ENCODE results near the gene C1orf50.

C1orf50 gene

DNA sequence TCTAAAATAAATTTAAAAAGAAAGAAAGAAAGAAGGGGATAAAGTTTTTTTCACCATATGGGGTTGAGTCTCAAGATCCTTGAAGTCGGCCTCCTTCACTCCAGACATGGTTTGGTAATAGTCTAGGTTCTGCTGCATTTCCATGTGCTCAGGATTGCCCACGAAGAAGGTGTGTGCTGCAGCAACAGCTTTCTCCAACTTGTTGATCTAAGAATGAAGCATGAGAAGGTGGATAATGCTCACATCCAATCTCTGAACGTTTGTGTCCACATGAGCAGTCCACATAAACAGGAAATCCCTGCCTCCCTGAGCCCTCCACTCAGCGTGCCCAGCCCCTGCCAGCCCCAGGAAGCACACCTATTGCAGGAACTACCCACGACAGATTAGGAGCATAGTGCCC lies 4.8 kb upstream of the C1orf50 start:
- H2BK15ac ChIP-seq (ENCODE audit: low read depth, poor library complexity, severe bottlenecking), result no peak overlapping the region
- H3K79me1 ChIP-seq (replicated peaks; ENCODE audit: low read length, poor library complexity, severe bottlenecking), result peaks cover 22% of the 10 kb centered on the region
- no peak overlapping the region for H3K4ac ChIP-seq (ENCODE audit: low read depth in 1 of 2, low read length in 2 of 2)
- DNase-seq, result no peak
- no peak overlapping the region for H2AFZ ChIP-seq (ENCODE audit: low read depth, low read length)
- H3K18ac ChIP-seq (ENCODE audit: low read depth in 1 of 2, low read length in 2 of 2), result no peak overlapping the region
- peaks cover 5% of the 10 kb centered on the region for H3K4me1 ChIP-seq (ENCODE audit: control insufficient read depth, insufficient read depth, low read depth, low read length)
- H3K4me2 ChIP-seq (ENCODE audit: low read length, poor library complexity, severe bottlenecking), result no peak overlapping the region
- no peak overlapping the region for H3K4me3 ChIP-seq (ENCODE audit: insufficient read depth in 1 of 2, low read depth in 1 of 2, low read length in 2 of 2)
- no peak overlapping the region for H3K23ac ChIP-seq (ENCODE audit: low read length in 2 of 2)
- no peaks in the 10 kb centered on the region for H3K27me3 ChIP-seq (ENCODE audit: control insufficient read depth in 1 of 2, insufficient read depth in 1 of 2, low read length in 2 of 2)
- WGBS, result 80% methylated on average over 5 of the region's 5 CpGs
- H3K9ac ChIP-seq (ENCODE audit: low read length), result peak overlapping the region; percentile 47
- H3K14ac ChIP-seq (ENCODE audit: low read length in 2 of 2), result no peak overlapping the region
- no peak overlapping the region for H2BK120ac ChIP-seq (ENCODE audit: low read depth, low read length)
- H2BK5ac ChIP-seq (ENCODE audit: low read depth, low read length, poor library complexity, severe bottlenecking), result no peak overlapping the region
- H3K9me3 ChIP-seq (ENCODE audit: control insufficient read depth, low read length), result no peaks in the 10 kb centered on the region
- H3K27ac ChIP-seq (ENCODE audit: low read length, poor library complexity, severe bottlenecking), result no peak overlapping the region
- peak overlapping the region; percentile 17 for H4K8ac ChIP-seq (ENCODE audit: low read length)
- peak overlapping the region; percentile 9 for H4K91ac ChIP-seq (ENCODE audit: low read length)
- no peak overlapping the region for H2BK12ac ChIP-seq (ENCODE audit: low read length in 2 of 2)
- H3K36me3 ChIP-seq (ENCODE audit: control insufficient read depth in 1 of 2, insufficient read depth in 2 of 2, low read depth in 1 of 2, low read length in 2 of 2), result peaks cover 39 to 47% of the 10 kb centered on the region in 2 experiments
- no peak overlapping the region for H2AK5ac ChIP-seq (ENCODE audit: low read length, severe bottlenecking)

DNA sequence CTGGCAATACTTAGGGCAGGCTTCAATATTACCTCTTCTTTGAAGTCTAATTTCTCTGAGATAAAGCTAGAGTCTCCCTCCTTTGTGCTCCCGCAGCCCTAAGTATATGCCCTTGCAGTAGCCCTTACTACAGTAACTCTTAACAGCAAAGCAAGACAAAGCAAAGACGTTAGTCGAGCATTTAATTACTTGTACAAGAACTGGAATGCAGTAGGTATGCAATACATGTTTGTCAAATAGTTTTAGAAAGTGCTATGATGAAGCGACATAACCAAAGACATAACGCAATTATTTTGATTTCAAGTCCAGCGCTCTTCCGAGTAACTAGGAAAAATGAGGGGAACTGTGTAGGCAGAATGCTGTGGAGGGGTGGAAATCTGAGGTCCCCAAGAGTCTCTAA lies 1.8 kb upstream of the C1orf50 start:
- H4K8ac ChIP-seq (ENCODE audit: low read length), result no peak overlapping the region
- no peak overlapping the region for H3K14ac ChIP-seq (ENCODE audit: low read length in 2 of 2)
- no peak for DNase-seq
- peak overlapping the region; percentile 96 for H3K9ac ChIP-seq (ENCODE audit: low read length)
- H2BK120ac ChIP-seq (ENCODE audit: low read depth, low read length), result no peak overlapping the region
- peaks cover 14% of the 10 kb centered on the region for H3K79me1 ChIP-seq (replicated peaks; ENCODE audit: low read length, poor library complexity, severe bottlenecking)
- H3K27ac ChIP-seq (ENCODE audit: low read length, poor library complexity, severe bottlenecking), result peak overlapping the region; percentile 58
- H3K4me1 ChIP-seq (ENCODE audit: control insufficient read depth, insufficient read depth, low read depth, low read length), result peaks cover 5% of the 10 kb centered on the region
- no peak overlapping the region for H3K4ac ChIP-seq (ENCODE audit: low read depth in 1 of 2, low read length in 2 of 2)
- no peak overlapping the region for H4K91ac ChIP-seq (ENCODE audit: low read length)
- H3K4me3 ChIP-seq (ENCODE audit: insufficient read depth in 1 of 2, low read depth in 1 of 2, low read length in 2 of 2), result peak overlapping the region; percentile 95 to 98
- no peaks in the 10 kb centered on the region for H3K27me3 ChIP-seq (ENCODE audit: control insufficient read depth in 1 of 2, insufficient read depth in 1 of 2, low read length in 2 of 2)
- no peak overlapping the region for H2AFZ ChIP-seq (ENCODE audit: low read depth, low read length)
- WGBS, result 43% methylated on average over 6 of the region's 7 CpGs
- no peak overlapping the region for H3K23ac ChIP-seq (ENCODE audit: low read length in 2 of 2)
- no peaks in the 10 kb centered on the region for H3K9me3 ChIP-seq (ENCODE audit: control insufficient read depth, low read length)
- no peak overlapping the region for H2BK5ac ChIP-seq (ENCODE audit: low read depth, low read length, poor library complexity, severe bottlenecking)
- H2BK12ac ChIP-seq (ENCODE audit: low read length in 2 of 2), result no peak overlapping the region
- H2BK15ac ChIP-seq (ENCODE audit: low read depth, poor library complexity, severe bottlenecking), result no peak overlapping the region
- no peak overlapping the region for H3K18ac ChIP-seq (ENCODE audit: low read depth in 1 of 2, low read length in 2 of 2)
- peaks cover 19 to 21% of the 10 kb centered on the region in 2 experiments for H3K36me3 ChIP-seq (ENCODE audit: control insufficient read depth in 1 of 2, insufficient read depth in 2 of 2, low read depth in 1 of 2, low read length in 2 of 2)
- H3K4me2 ChIP-seq (ENCODE audit: low read length, poor library complexity, severe bottlenecking), result peak overlapping the region; percentile 78
- no peak overlapping the region for H2AK5ac ChIP-seq (ENCODE audit: low read length, severe bottlenecking)

DNA sequence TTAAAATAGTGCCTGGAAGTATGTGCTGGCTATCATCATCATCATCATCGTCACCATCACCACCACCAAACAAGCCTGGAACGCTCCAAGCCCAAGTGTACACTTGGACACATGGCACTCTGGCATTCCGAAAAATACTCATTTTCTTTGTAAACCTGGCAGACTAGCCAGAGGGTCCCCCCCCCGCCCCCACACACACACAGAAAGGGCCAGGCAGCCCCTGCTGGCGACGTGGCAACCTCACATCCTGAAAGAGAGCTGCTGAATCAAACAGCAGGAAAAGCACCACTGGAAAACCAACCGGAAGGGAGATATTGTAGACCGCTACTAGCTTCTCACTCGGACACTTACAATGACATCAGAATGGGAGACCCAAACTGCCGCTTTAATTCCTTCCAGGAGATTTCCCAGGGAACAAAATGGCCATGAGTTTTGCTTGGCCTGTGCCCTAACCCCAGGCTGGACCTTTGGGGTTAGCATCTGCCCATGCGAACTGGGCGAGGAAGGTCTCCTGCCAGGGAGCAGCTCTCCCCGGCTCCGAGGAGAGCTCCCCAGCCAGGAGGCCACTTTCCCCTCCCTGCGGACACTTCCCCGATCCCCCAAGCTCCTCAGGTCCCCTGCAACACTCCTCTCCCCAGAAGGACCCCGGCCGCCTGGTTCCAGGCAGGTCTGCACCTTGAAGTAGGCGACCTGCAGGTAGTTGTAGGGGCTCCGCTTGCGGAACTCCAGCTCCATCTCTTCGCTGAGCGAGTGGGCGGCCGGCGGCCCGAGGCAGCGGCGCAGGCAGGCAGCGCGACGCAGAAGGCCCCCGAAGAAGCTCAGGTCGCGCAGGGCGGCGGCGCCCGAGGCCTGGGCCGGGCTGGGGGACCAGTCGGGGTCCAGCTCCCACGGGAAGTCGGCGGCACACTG lies 963 bp upstream of the C1orf50 start:
- peak overlapping the region; percentile 58 for H3K27ac ChIP-seq (ENCODE audit: low read length, poor library complexity, severe bottlenecking)
- 2% methylated on average over 38 of the region's 44 CpGs for WGBS
- H3K14ac ChIP-seq (ENCODE audit: low read length in 2 of 2), result peak overlapping the region in 1 of 2 experiments; percentile 100
- peak overlapping the region; percentile 96 for H3K9ac ChIP-seq (ENCODE audit: low read length)
- no peaks in the 10 kb centered on the region for H3K27me3 ChIP-seq (ENCODE audit: control insufficient read depth in 1 of 2, insufficient read depth in 1 of 2, low read length in 2 of 2)
- H2AFZ ChIP-seq (ENCODE audit: low read depth, low read length), result peak overlapping the region; percentile 80
- H4K8ac ChIP-seq (ENCODE audit: low read length), result peak overlapping the region; percentile 66
- H3K4me1 ChIP-seq (ENCODE audit: control insufficient read depth, insufficient read depth, low read depth, low read length), result peaks cover 5% of the 10 kb centered on the region
- peak overlapping the region in 1 of 2 experiments; percentile 11 for H2BK12ac ChIP-seq (ENCODE audit: low read length in 2 of 2)
- peak overlapping the region; percentile 15 to 89 for H3K4ac ChIP-seq (ENCODE audit: low read depth in 1 of 2, low read length in 2 of 2)
- peak overlapping the region; percentile 95 to 98 for H3K4me3 ChIP-seq (ENCODE audit: insufficient read depth in 1 of 2, low read depth in 1 of 2, low read length in 2 of 2)
- H2AK5ac ChIP-seq (ENCODE audit: low read length, severe bottlenecking), result no peak overlapping the region
- H2BK5ac ChIP-seq (ENCODE audit: low read depth, low read length, poor library complexity, severe bottlenecking), result no peak overlapping the region
- H2BK15ac ChIP-seq (ENCODE audit: low read depth, poor library complexity, severe bottlenecking), result peak overlapping the region; percentile 68
- H4K91ac ChIP-seq (ENCODE audit: low read length), result peak overlapping the region; percentile 20
- DNase-seq, result peak; percentile 91
- peaks cover 11 to 20% of the 10 kb centered on the region in 2 experiments for H3K36me3 ChIP-seq (ENCODE audit: control insufficient read depth in 1 of 2, insufficient read depth in 2 of 2, low read depth in 1 of 2, low read length in 2 of 2)
- no peak overlapping the region for H2BK120ac ChIP-seq (ENCODE audit: low read depth, low read length)
- no peaks in the 10 kb centered on the region for H3K9me3 ChIP-seq (ENCODE audit: control insufficient read depth, low read length)
- H3K23ac ChIP-seq (ENCODE audit: low read length in 2 of 2), result peak overlapping the region in 1 of 2 experiments; percentile 99
- H3K18ac ChIP-seq (ENCODE audit: low read depth in 1 of 2, low read length in 2 of 2), result peak overlapping the region; percentile 59 to 98
- peaks cover 17% of the 10 kb centered on the region for H3K79me1 ChIP-seq (replicated peaks; ENCODE audit: low read length, poor library complexity, severe bottlenecking)
- H3K4me2 ChIP-seq (ENCODE audit: low read length, poor library complexity, severe bottlenecking), result peak overlapping the region; percentile 78

DNA sequence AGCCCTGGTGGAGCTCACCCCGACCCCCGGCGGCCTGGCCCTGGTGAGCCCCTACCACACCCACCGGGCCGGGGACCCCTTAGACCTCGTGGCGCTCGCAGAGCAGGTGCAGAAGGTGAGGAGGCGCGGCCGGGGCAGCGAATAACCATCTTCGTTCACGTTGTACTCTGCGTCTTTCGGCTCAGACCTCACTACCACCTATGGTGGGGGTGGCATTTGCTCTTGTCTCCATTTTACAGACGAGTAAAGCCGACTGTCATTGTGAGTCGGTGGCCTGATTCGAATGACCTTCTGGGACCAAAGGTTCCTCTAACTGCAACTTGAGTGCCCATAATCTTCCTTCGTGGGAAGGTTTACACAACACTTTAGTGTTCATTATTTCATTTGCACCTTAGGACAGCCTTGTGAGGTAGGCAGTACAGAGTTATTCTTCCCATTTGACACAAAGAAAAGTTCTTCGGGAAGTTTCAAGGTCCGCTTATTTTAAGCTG lies 506 bp downstream of the C1orf50 start:
- H4K8ac ChIP-seq (ENCODE audit: low read length), result no peak overlapping the region
- H3K27me3 ChIP-seq (ENCODE audit: control insufficient read depth in 1 of 2, insufficient read depth in 1 of 2, low read length in 2 of 2), result no peaks in the 10 kb centered on the region
- H3K36me3 ChIP-seq (ENCODE audit: control insufficient read depth in 1 of 2, insufficient read depth in 2 of 2, low read depth in 1 of 2, low read length in 2 of 2), result peaks cover 3 to 5% of the 10 kb centered on the region in 2 experiments
- peak overlapping the region in 1 of 2 experiments; percentile 89 for H3K4ac ChIP-seq (ENCODE audit: low read depth in 1 of 2, low read length in 2 of 2)
- H3K9me3 ChIP-seq (ENCODE audit: control insufficient read depth, low read length), result no peaks in the 10 kb centered on the region
- no peak for DNase-seq
- H3K4me1 ChIP-seq (ENCODE audit: control insufficient read depth, insufficient read depth, low read depth, low read length), result peaks cover 2% of the 10 kb centered on the region
- peaks cover 13% of the 10 kb centered on the region for H3K79me1 ChIP-seq (replicated peaks; ENCODE audit: low read length, poor library complexity, severe bottlenecking)
- H2BK120ac ChIP-seq (ENCODE audit: low read depth, low read length), result peak overlapping the region; percentile 73
- H4K91ac ChIP-seq (ENCODE audit: low read length), result no peak overlapping the region
- no peak overlapping the region for H2BK12ac ChIP-seq (ENCODE audit: low read length in 2 of 2)
- peak overlapping the region; percentile 73 for H2BK15ac ChIP-seq (ENCODE audit: low read depth, poor library complexity, severe bottlenecking)
- peak overlapping the region; percentile 48 for H3K4me2 ChIP-seq (ENCODE audit: low read length, poor library complexity, severe bottlenecking)
- H2AFZ ChIP-seq (ENCODE audit: low read depth, low read length), result peak overlapping the region; percentile 96
- peak overlapping the region; percentile 96 for H3K9ac ChIP-seq (ENCODE audit: low read length)
- no peak overlapping the region for H3K27ac ChIP-seq (ENCODE audit: low read length, poor library complexity, severe bottlenecking)
- no peak overlapping the region for H3K23ac ChIP-seq (ENCODE audit: low read length in 2 of 2)
- peak overlapping the region; percentile 46 to 89 for H3K18ac ChIP-seq (ENCODE audit: low read depth in 1 of 2, low read length in 2 of 2)
- H2BK5ac ChIP-seq (ENCODE audit: low read depth, low read length, poor library complexity, severe bottlenecking), result no peak overlapping the region
- H2AK5ac ChIP-seq (ENCODE audit: low read length, severe bottlenecking), result no peak overlapping the region
- WGBS, result 4% methylated on average over 23 of the region's 23 CpGs
- peak overlapping the region; percentile 89 to 98 for H3K4me3 ChIP-seq (ENCODE audit: insufficient read depth in 1 of 2, low read depth in 1 of 2, low read length in 2 of 2)
- H3K14ac ChIP-seq (ENCODE audit: low read length in 2 of 2), result peak overlapping the region in 1 of 2 experiments; percentile 78
